Cortex of kidney (tissue), 1 donor: ENCODE results near the gene ENOPH1.

Experiments
- DNase-seq: peaks from one replicate; lab custom pipeline; 2025; lab: John Stamatoyannopoulos, UW

The ENOPH1 gene

GRCh38 chr4:82508806-82509428 lies 78.5 kb downstream of the ENOPH1 start:
- no peak for DNase-seq

GRCh38 chr4:82510216-82510615 lies 79.8 kb downstream of the ENOPH1 start:
- no peak for DNase-seq
